Pancreas (tissue), 10 donors: ENCODE data around the gene SYDE2. TPM values are rescaled to one million over a fixed set of nuclear protein-coding genes. Genes with fewer than 3 reads are reported as not detected.

Experiments used
- ATAC-seq, 4 donors: fragments of 200-7000 bp; cut with Tn5 transposase; one replicate each; pipeline versions ENCODE4 v1.8.0 to v1.9.1; 2020; ENCODE audit warnings: mild to moderate bottlenecking in 4 of 4, moderate library complexity in 4 of 4
- DNase-seq, 6 donors: peaks; one replicate each; pipeline ENCODE4 v3.0.0-alpha.2; 2020
- FAIRE-seq: peaks from 2 replicates; lab custom pipeline; 2012; peaks lifted over from hg19 to GRCh38; lab: Jason Lieb, UNC
- H3K27ac ChIP-seq, 4 donors: fragments of 200-600 bp; sonication (generic); 1 replicate in 3 of 4; 2 replicates in 1 of 4; pipeline versions ENCODE4 v1.5.0 to v1.8.0; 2020
- H3K27me3 ChIP-seq, 4 donors: fragments of 200-600 bp; one replicate each; pipeline ENCODE4 v1.8.0; 2021
- H3K36me3 ChIP-seq, 3 donors: fragments of 200-600 bp; sonication (generic) in 1 of 3; one replicate each; pipeline versions ENCODE4 v1.5.0 to v1.8.0; 2020 to 2021
- H3K4me1 ChIP-seq, 3 donors: fragments of 200-600 bp; one replicate each; pipeline ENCODE4 v1.8.0; 2021
- H3K4me3 ChIP-seq, 4 donors: fragments of 200-600 bp; sonication (generic) in 2 of 4; one replicate each; pipeline versions ENCODE4 v1.5.0 to v1.8.0; 2020 to 2021
- H3K9me3 ChIP-seq, 4 donors: fragments of 200-600 bp; one replicate each; pipeline ENCODE4 v1.8.0; 2021
- CTCF ChIP-seq, 4 donors: fragments of 200-600 bp; sonication (generic) in 3 of 4; IDR thresholded peaks; one replicate each; pipeline versions ENCODE4 v1.5.0 to v1.8.0; 2021; ENCODE audit warnings: antibody characterized with exemption in 4 of 4
- WGBS, 2 donors: extraction: QIAGEN DNeasy Blood & Tissue Kit; methylation state at CpG; one replicate each; pipeline ENCODE4 v1.1.7; 2013; 5-methylcytosine and 5-hydroxymethylcytosine counted together
- intact Hi-C, 3 donors: fragments of 100-400 bp; cut with DNase I; formaldehyde crosslinking; loops; one replicate each; pipeline versions ENCODE4 v1.11.1 to v1.14.2; 2022
- microRNA-seq, 2 donors: library from miRNA; unstranded; fragments of <30 nt; microRNA quantifications; one replicate each; pipeline versions ENCODE4 to v1.1.0, GENCODE V29; 2019 to 2020
- polyA plus RNA-seq, 2 donors: library from polyadenylated mRNA; stranded (reverse); fragments of 200-250 nt; gene quantifications; one replicate each; pipeline ENCODE4 v1.2.3, GENCODE V29; 2013
- total RNA-seq, 6 donors: library from RNA; stranded (reverse); fragmentation: NEBNext Ultra II Directional in 4 of 6; extraction: Animal tissue kit (Norgen Biotek cat#: 25700) in 4 of 6; gene quantifications; one replicate each; pipeline versions ENCODE4 v1.2.1 to v1.2.4, GENCODE V29; 2021 to 2023
- donor health status: healthy with polysubstance abuse.
- donor health status: DM: no; HTN: no; CAD: no; lungs with moderate emphysema.
- donor health status: DM: no; HTN: no; CAD: no.
- donor health status: control.
- donor health status: control.
- donor health status: Bipolar disorder and iron deficiency.
- donor health status: DM: yes; HTN: yes; CAD: no.
- donor health status: DM: no; HTN: no; CAD: no.
- donor health status: DM: no; HTN: no; CAD: no.
- donor health status: DM: yes; HTN: yes; CAD: no.

Gene SYDE2
- total and polyA plus RNA-seq, 8 donors, result 1.3 to 6.6 (median 5.1) TPM

DNA sequence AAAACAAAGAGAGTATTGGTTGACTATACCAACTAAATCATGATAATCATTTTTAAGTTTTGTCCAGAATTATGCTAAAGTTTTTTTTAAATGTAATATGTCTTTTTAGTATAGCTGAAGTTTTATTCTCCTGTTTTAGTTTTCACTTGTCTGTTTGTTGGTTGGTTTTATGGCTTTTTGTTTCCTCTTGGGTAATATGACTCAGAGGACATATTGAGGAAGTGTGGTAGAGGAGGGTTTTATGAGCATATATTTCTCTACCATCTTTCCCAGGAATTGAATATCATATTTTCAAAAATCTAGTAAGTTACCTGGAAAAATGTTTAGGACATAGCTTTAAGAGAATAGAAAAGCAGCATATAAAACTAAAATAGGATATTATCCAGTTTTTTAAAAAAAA, 84.0 kb downstream of the SYDE2 start:
- no peak for ATAC-seq
- DNase-seq, result no peak
- peaks cover 0 to 6% (median 0%) of the 10 kb centered on the region in 3 donors for H3K4me1 ChIP-seq
- TF ChIP-seq CTCF (IDR thresholded peaks at IDR 0.05), result no peak
- H3K27me3 ChIP-seq, result no peaks in the 10 kb centered on the region
- no peak overlapping the region for H3K4me3 ChIP-seq
- intact Hi-C loops, result no loop called here
- FAIRE-seq, result peak; percentile 84
- H3K36me3 ChIP-seq, result no peaks in the 10 kb centered on the region
- no peak overlapping the region for H3K27ac ChIP-seq
- H3K9me3 ChIP-seq, result no peaks in the 10 kb centered on the region

DNA sequence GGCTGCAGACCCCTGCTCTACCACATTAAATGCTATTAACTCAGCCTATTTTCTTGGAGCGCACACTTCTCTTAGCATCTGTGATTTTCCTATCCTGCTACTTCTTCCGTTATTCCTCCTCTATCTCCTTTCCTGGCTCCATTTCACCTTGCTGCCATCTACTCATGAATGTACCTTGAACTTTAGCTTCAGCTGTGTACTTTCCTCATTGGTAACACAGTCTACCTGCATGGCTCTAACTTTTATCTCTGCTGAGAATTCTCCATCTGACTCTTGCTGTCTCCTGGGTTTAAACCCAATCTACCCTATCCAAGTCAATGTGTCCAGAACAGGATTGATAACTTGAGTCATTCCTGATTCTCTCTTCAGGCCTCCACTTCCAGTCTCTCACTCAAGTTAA, 84.9 kb downstream of the SYDE2 start:
- Histone ChIP-seq H3K27me3 (no peaks in the 10 kb centered on the region), H3K9me3 (no peaks in the 10 kb centered on the region), H3K27ac (no peak overlapping the region), H3K4me1 (peaks cover 0 to 6% (median 0%) of the 10 kb centered on the region in 3 donors), H3K4me3 (no peak overlapping the region), H3K36me3 (no peaks in the 10 kb centered on the region)
- FAIRE-seq (no peak), DNase-seq (no peak), ATAC-seq (peak; percentile 58 to 84 (median 68))
- 40 to 42% methylated on average over 2 of the region's 2 CpGs for WGBS, 2 donors
- no peak for TF ChIP-seq CTCF (IDR thresholded peaks at IDR 0.05)
- intact Hi-C loops, result no loop called here

- Histone ChIP-seq H3K27me3 (no peaks in the 10 kb centered on the region), H3K4me3 (no peak overlapping the region), H3K9me3 (no peaks in the 10 kb centered on the region), H3K36me3 (no peaks in the 10 kb centered on the region), H3K4me1 (peaks cover 0 to 6% (median 0%) of the 10 kb centered on the region in 3 donors), H3K27ac (no peak overlapping the region)
- no peak for DNase-seq
- TF ChIP-seq CTCF (IDR thresholded peaks at IDR 0.05), result no peak
- intact Hi-C loops, result no loop called here
- ATAC-seq, result no peak
- 81 to 92% methylated on average over 1 of the region's 1 CpG for WGBS, 2 donors
- FAIRE-seq, result no peak
These were observed 89.1 kb downstream of the SYDE2 start for GRCh38 chr1:85111695-85112094.

- Histone ChIP-seq H3K9me3 (no peaks in the 10 kb centered on the region), H3K4me1 (no peaks in the 10 kb centered on the region), H3K4me3 (no peak overlapping the region), H3K27me3 (no peaks in the 10 kb centered on the region), H3K36me3 (no peaks in the 10 kb centered on the region), H3K27ac (no peak overlapping the region)
- peak; percentile 64 to 88 (median 73) for TF ChIP-seq CTCF (IDR thresholded peaks at IDR 0.05)
- peak; percentile 94 to 100 (median 99) for ATAC-seq
- intact Hi-C loops, result loop anchor here in 1 of 3 donors (5.0 kb wide), 1 partner anchor 148 kb away; the partner anchor contains the start of gene C1orf52
- FAIRE-seq, result peak; percentile 23
- peak; percentile 48 to 77 (median 59) for DNase-seq
These were observed 91.3 kb downstream of the SYDE2 start for GRCh38 chr1:85109475-85109874.

Small RNAs within 50 kb of the gene (microRNA-seq; reads per million reads assigned to microRNA genes)
- 0 to 1.2 reads per million in 2 donors for gene MIR4423

Other genes starting within 250 kb of the SYDE2 start
- gene MCOLN2, start 203.9 kb downstream of the SYDE2 start, total RNA-seq, result 1 to 10 TPM in 3 of 6 donors, under 1 TPM in 3; 0.47 to 1.7 (median 1.1) TPM
- gene MCOLN2, start 203.9 kb downstream of the SYDE2 start, polyA plus RNA-seq, result under 1 TPM; 0.59 to 0.95 TPM
- gene MCOLN3, start 152.5 kb downstream of the SYDE2 start, total RNA-seq, result 1 to 10 TPM; 3.2 to 8.1 (median 5.2) TPM
- 10 to 100 TPM in 1 of 2 donors, 1 to 10 TPM in 1; 9.5 to 11.2 TPM for gene MCOLN3, start 152.5 kb downstream of the SYDE2 start, polyA plus RNA-seq
- gene C1orf52, start 58.6 kb upstream of the SYDE2 start, total RNA-seq, result 10 to 100 TPM in 2 of 6 donors, 1 to 10 TPM in 4; 8.0 to 12.8 (median 9.7) TPM
- 10 to 100 TPM; 14.0 to 16.7 TPM for gene C1orf52, start 58.6 kb upstream of the SYDE2 start, polyA plus RNA-seq
- gene BCL10, start 75.6 kb upstream of the SYDE2 start, total RNA-seq, result 10 to 100 TPM in 2 of 6 donors, 1 to 10 TPM in 4; 6.3 to 16.9 (median 8.5) TPM
- gene BCL10, start 75.6 kb upstream of the SYDE2 start, polyA plus RNA-seq, result 1 to 10 TPM; 3.2 to 4.6 TPM